NB4 (cell line): Measurements from ENCODE around the gene SPOP.

Experiments used
- CTCF ChIP-seq: IDR thresholded peaks from one replicate; pipeline ENCODE4 v1.5.1; 2012; ENCODE audit warnings: low read depth, low read length
- MAX ChIP-seq: IDR thresholded peaks from 2 replicates; pipeline ENCODE4 v1.6.1; 2011; ENCODE audit warnings: low read depth, low read length
- POLR2A ChIP-seq: IDR thresholded peaks from 2 replicates; pipeline ENCODE4 v1.6.1; 2011; ENCODE audit warnings: mild to moderate bottlenecking; ENCODE audit not compliant: insufficient read length; ENCODE audit errors: extremely low read depth

- TF ChIP-seq CTCF: no peak
- no peak for TF ChIP-seq POLR2A
- no peak for TF ChIP-seq MAX
Observed at GRCh38 chr17:49640556-49640955, 37.3 kb downstream of the SPOP start.
